NCI-H128 (cell line): ENCODE results near the gene C15orf61.

Source experiments
- DNase-seq: peaks from one replicate; lab custom pipeline; 2025; ENCODE audit not compliant: unreplicated experiment; lab: John Stamatoyannopoulos, UW

Gene C15orf61

DNA sequence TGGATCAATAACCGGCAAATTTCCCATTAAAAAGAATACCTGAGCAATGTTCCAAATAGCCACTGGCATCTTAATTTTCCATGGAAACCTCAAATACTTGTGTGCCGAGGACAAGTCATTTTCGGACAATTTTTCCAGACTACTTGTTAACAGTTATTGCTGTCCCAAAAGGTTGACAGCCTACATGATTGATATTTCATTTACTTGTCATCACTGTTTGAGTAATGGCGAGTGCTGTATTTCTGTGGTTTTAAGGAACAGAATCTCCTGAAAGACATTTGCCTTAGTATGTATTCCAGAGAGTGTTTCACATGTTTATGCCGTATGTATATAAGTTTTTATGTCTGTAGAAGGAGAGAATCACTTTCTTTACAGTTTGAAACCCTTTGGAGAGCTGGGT is 58.2 kb downstream of the C15orf61 start:
- no peak for DNase-seq
